CD4-positive, alpha-beta T cell treated with Interleukin-12 subunit alpha and Interleukin-12 subunit beta, for 1 hour (primary cell): ENCODE measurements around the gene NIPSNAP3A.

Experiments
- DNase-seq: peaks from one replicate; pipeline ENCODE4 v3.0.0-alpha.2; 2020

The NIPSNAP3A gene

DNA sequence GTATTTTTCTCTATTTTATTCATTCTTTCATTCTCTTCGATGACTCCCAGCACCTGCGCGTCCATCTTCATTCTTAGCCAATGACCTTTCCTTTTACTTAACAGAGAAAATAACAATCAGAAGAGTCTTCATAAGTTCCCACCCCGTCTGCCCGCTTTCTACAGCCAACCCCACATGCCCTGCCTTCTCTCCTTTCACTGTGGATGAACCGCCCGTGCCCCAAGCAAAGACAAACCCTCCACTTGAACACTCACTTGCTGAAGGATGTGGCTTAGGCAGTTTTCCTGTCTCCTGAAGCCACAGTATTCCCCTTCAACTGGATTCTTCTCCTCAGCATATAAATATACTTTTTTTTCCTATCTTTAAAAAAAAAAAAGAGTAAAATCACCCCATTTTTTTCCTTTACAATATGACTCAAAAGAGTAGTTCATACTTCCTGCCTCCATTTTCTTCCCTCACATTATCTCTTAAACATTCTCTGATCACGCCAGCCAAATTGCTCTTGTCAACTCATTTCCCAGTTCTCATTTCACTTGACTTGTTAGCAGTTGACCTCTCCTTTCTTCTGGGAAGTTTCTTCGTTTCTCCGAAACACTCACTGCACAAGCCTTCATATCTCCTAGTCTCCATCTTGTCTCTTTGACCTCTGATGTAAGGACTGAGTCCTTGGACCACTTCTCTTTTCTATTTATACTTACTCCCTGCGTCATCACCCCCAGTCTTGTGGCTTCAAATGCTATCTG, 27.5 kb downstream of the NIPSNAP3A start:
- DNase-seq = no peak

DNA sequence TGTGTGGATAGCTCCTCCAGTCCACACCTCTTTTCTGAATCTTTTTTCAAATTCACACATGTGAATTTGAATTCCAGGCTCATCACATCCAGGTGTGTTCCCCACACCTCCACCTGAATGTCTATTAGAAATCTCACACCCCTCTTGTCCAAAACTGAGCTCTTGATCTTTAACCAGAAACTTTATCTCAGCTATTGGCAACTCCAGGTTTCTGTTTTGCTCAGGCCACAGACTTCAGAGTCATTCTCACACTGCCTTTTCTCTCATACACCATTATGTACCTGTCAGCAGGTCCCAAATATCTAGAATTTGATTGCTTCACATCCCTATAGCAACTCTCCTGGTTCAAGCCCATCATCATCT, 28.1 kb downstream of the NIPSNAP3A start:
- DNase-seq = no peak

GRCh38 chr9:104775976-104776375, 28.5 kb downstream of the NIPSNAP3A start:
- DNase-seq = no peak

DNA sequence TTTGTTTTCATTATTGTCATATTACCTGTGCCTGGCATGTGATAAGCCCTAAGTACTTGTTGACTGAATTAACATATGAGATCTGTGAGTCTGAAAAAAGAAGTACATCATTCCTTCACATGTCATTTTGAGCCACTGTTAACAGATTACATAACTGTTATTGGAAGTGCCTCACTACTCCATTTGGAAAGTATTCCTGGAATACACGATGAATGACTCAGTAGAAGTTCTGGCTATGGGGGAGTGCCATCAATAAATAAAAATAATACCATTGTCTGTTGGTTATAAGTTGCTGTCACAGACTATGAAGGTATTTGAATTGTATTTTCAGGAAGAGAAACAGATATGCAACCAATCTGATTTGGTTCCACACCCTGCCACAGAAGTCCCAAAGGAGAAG, 29.3 kb downstream of the NIPSNAP3A start:
- no peak for DNase-seq

DNA sequence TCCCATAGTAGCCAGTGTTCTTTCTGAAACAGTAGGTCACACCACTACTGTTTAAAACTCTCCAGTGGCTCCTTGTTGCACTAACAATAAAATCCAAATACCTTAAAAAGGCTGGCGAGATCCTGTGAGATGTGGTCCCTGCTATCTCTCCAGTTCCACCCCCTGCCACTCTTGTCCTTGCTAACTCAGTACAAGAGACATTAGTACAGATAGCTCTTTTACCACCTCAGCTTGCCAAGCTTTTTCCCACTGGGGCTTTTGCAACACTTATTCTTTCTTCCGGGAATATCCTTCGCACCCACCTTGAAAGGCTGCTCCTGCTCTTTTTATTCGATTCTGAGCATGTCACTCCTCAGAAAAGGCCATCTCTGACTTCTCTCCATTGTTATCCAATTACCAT, 31.3 kb downstream of the NIPSNAP3A start:
- DNase-seq = no peak

DNA sequence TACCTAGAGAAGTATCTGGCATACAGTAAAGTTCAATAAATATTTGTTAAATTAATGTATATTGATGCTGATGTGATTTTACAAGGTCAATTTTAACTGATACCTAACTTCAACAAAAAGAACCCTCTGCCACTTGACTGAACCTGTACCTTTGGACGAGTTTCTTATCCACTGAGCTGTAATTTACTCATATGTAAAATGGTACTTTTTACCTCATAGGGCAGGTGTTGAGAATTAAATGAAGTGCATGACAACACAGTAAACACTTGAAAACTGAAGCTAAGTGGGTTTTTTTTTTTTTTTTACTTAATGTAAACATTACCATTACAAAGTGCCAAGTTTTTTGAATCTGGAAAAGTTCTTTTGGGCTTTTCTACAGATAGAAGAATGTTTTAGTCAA, 31.9 kb downstream of the NIPSNAP3A start:
- DNase-seq = no peak

- no peak for DNase-seq
Observed at GRCh38 chr9:104779946-104780535, 32.6 kb downstream of the NIPSNAP3A start.

DNA sequence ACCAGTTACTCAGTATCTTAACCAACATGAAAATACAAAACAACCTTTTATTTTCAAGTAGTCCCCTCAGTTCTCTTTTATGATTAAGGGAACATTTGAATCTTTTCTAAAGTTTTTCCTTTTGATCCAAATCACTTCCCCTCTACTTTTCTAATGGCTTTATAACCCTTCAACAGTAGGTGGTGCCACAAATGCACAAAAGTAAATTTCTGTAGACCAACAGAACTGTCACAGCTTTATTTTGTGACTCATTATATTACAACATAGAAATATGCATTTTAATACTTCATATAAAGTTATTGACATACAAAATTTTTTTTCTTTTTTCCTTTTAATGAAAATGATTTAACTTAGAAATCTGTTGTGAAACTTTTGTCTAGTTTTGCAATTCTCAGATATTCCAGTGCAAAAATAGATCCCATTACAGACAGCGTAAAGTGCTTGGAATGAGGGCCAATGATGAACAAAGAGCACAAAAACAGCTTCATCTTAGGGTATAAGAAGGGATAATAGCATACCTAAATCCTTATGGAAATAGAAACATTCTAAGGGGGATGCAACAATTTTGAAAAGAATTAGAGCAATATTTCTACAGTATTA, 33.4 kb downstream of the NIPSNAP3A start:
- DNase-seq = peak; percentile 11

DNA sequence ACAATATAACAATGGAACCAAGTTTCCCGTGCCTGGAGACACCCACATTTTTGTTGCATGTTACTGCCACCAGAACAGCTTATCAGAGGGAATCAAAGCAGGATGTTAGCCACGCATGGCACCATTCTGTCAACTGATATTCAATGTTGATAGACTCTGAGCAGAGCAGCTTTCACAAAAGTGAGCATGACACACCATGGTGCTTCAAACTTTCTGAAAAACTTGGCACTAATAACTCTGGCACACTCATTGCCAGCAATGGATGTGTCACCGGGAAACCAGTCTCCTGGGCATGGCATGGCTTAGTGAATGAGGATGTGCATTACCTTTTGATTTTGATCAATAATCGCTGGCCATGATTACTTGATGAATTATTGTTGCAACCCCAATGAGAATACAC, 36.1 kb downstream of the NIPSNAP3A start:
- DNase-seq = no peak

DNA sequence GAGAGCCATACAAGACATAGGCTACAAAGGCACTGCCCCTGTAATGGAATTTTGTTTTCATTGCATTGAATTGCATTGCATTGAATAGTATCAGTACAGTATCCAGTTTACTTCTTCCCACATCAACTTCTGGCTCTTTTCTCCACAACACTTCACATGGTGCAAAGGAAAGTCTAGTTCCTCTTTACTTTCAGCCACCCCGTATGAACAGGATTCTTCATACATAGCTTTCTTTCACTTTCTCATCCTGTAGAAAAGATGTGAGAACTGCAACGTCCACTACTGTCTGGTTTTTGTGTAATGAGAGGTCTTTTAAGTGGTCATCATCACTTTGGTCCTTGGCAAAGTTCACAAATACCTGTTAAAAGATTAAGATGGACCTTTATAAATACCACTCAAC, 36.6 kb downstream of the NIPSNAP3A start:
- no peak for DNase-seq

- DNase-seq = no peak
Observed at GRCh38 chr9:104786293-104786692, 38.8 kb downstream of the NIPSNAP3A start.

DNA sequence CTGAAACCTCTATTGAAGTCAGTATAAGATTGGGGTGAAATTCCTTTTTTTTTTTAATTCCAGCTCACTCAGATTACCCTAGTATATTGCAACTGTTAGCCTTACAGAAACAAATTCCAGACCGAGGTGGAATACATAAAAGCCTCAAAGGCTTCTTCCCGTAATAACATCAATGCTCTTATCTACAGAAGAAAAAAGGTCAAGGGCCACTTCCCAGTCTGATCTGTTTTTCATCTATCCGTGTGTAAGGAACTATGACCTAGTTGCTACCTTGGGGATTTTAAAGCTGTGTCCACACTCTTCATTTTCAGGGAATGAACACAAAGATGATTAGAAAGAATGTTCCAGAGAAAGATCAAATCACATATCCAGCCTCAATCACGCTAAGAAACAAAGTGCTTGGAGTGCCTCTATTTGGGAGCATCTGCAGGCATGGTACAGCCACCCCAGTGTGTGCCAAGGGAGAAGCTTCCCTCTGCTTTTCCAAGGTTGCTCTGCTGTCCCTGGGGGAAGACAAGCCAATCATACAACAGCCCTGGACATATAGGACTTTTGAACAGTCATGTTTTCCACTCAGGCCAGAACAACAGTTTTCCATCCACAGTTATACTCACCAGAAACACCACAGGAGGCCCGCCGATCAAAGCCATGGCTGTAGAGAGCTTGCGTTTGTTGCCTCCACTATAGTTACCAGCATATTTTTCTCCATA, 40.0 kb downstream of the NIPSNAP3A start:
- no peak for DNase-seq

- DNase-seq = no peak
Observed at GRCh38 chr9:104788251-104788650, 40.8 kb downstream of the NIPSNAP3A start.

GRCh38 chr9:104794070-104794469, 46.6 kb downstream of the NIPSNAP3A start:
- DNase-seq = no peak

- no peak for DNase-seq
Observed at GRCh38 chr9:104795082-104795481, 47.6 kb downstream of the NIPSNAP3A start.

GRCh38 chr9:104795857-104796256, 48.4 kb downstream of the NIPSNAP3A start:
- DNase-seq = no peak

GRCh38 chr9:104798209-104798995, 50.9 kb downstream of the NIPSNAP3A start:
- DNase-seq = no peak

DNA sequence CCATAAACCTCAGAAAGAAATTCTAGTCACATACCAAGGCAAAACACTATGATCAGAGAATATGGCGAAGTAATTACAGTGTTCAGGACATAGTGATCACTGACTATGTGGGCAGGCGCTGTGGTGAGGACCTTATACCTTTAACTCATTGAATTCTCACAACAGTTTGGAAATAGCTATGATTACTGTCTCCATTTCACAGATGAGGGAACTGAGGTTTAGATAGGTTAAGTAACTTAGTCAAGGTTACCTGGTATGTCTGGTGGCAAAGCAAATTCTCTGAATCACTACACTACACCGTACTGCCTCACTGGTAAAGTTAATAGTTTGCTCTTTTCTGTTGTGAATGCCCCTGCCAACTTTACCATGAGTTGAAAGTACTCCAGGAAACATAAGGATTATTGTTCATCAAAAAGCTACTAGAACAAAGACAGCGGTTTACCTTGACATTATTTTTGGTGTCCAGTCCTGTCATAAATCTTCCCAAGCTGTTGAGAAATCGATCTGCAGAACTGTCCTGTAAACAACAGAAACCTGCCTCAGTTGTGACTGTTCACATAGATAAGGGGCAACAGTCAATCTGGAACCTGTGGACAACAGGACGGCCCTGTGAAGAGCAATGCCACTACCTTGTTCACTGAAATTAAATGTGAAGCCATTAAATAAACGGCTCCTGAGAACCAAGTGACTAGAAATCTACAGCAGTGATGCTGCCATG, 52.7 kb downstream of the NIPSNAP3A start:
- DNase-seq = no peak

DNA sequence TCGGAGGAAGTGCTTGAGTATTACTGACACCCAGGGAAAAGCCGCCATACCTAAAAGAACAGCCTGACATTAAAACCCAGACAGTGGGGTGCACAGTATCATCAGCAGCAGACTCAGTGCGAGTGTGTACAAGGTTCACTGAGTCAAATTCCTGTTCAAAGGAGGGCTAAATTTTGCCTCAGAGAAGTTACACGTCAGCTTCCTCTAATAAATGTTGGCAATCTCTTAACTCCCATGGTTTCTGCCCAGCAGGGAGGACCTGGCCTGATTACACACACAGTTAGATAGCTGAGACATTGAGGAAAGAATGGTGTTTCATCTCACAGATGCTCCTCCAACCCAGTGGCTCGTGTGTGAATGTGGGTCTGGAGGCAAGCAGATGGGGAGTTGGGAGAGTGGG, 54.6 kb downstream of the NIPSNAP3A start:
- DNase-seq = no peak

GRCh38 chr9:104802906-104803305, 55.4 kb downstream of the NIPSNAP3A start:
- DNase-seq = no peak

- no peak for DNase-seq
Observed at GRCh38 chr9:104805441-104805840, 58.0 kb downstream of the NIPSNAP3A start.

DNA sequence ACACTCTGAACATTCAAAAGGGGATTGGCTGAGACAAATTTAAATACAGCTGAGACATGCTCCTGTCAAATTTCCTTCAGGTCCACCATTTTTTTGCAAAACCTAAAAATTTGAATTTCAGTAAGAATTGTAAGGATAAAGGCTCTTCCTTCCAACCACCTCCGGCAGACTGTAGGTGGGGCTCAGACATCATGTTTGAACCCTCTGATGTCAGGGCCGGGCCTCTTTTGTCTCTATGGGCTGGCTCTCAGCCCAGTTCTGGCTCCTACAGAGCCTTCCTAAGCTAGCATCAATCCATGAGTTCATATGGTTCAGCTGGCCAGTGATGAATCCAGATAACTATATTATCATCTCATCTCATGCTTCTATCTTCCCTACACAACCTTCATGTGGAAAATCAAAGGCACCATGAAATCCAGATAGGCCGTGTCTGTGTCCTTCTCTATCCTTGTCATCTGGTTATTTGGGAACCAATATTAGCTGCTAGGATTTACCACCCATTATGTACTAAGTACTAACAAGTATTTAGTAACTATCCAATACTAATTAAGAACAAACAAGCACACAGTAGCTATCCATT, 60.6 kb downstream of the NIPSNAP3A start:
- DNase-seq = peak; percentile 3
